Cardiac muscle cell (in vitro differentiated cells and primary cell): ENCODE data around the gene RCSD1. TPM values are rescaled to one million over a fixed set of nuclear protein-coding genes. Genes with fewer than 3 reads are reported as not detected.
"Not testable (repeated sequence)": the region's sequence is repeated elsewhere in the genome, so short reads cannot be mapped to it uniquely, and the experiment has no call there.

Source experiments
- DNase-seq, 2 donors: peaks; one replicate each; pipeline versions ENCODE4 v3.0.0 to v3.0.0-alpha.2; 2010 to 2017; ENCODE audit warnings: low read depth in 1 of 2, low spot score in 1 of 2
- H3K27ac ChIP-seq: fragments of 200-600 bp; sonication (generic); 2 replicates; pipeline ENCODE4 v1.5.1; 2016
- H3K27me3 ChIP-seq: fragments of 200-600 bp; sonication (generic); 2 replicates; pipeline ENCODE4 v1.6.0; 2016; ENCODE audit warnings: control low read depth
- H3K36me3 ChIP-seq: fragments of 200-600 bp; sonication (generic); 2 replicates; pipeline ENCODE4 v1.5.1; 2016; ENCODE audit warnings: control low read depth
- H3K4me1 ChIP-seq: fragments of 200-600 bp; sonication (generic); 2 replicates; pipeline ENCODE4 v1.8.1; 2017; ENCODE audit warnings: low read depth, mild to moderate bottlenecking, mixed run types
- H3K4me3 ChIP-seq: fragments of 200-600 bp; sonication (generic); 2 replicates; pipeline ENCODE4 v1.5.1; 2016; ENCODE audit warnings: mild to moderate bottlenecking
- H3K9me3 ChIP-seq: fragments of 200-600 bp; sonication (generic); 2 replicates; pipeline ENCODE4 v1.5.1; 2017; ENCODE audit warnings: low read depth, mild to moderate bottlenecking, control low read depth
- polyA plus RNA-seq: library from polyadenylated mRNA; unstranded; fragments of >200 nt; fragmentation: Nextera tagmentation; extraction: Ambion mirVana; gene quantifications from 2 replicates; pipeline ENCODE4 v1.2.1, GENCODE V29; 2016
- total RNA-seq: library from RNA; depleted of rRNA; stranded (reverse); fragments of >200 nt; gene quantifications from 2 replicates; pipeline ENCODE4 v1.2.3, GENCODE V29; 2016
- TF ChIP-seq, protein P1 (sequence below): IDR thresholded peaks from 2 replicates; pipeline ENCODE4 v1.5.1; 2012; ENCODE audit warnings: low read depth, mild to moderate bottlenecking, low read length

Gene RCSD1
- total and polyA plus RNA-seq, 2 experiments from 2014 or later, result 77.3 to 317 TPM

DNA sequence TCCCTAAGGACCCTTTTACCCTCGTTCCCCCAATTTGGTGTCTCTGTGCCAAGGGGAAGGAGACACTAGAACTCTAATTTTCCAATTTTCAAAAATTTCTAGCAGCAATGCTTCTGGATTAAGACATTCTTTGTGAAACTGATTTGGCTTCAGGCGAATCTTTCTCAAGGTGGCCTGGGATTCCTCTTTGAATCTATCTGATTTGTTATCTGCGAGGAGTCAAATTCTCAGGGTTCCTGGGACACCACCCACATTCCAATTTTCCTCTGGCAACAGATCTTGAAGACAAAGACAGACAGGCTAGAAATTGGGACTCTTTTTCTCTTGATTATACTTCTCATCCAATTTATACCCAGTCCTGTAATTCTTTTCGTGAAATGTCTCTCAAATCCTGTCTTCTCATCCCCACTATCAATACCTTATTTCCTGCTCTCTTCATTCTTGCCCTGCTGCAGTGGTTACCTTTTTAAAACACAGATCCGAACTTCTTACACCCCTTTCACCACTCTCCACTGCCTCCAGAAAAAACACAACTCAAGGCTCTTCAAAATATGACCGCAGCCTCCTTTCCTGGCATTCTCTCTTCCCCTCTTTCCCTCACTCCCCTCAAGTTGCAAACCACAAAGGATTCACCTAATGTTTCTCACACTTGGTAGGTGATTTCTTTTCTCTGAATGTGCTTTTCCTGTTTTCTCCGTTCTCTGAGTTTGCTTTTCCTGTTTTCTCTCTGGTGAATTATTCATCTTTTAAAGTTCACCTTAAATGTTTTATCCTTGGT, 89.1 kb downstream of the RCSD1 start:
- H3K9me3 ChIP-seq, result no peaks in the 10 kb centered on the region
- no peak overlapping the region for H3K4me3 ChIP-seq
- H3K4me1 ChIP-seq, result peaks cover 21% of the 10 kb centered on the region
- H3K36me3 ChIP-seq, result no peaks in the 10 kb centered on the region
- DNase-seq, result no peak
- H3K27me3 ChIP-seq, result no peaks in the 10 kb centered on the region
- TF ChIP-seq, protein P1, sequence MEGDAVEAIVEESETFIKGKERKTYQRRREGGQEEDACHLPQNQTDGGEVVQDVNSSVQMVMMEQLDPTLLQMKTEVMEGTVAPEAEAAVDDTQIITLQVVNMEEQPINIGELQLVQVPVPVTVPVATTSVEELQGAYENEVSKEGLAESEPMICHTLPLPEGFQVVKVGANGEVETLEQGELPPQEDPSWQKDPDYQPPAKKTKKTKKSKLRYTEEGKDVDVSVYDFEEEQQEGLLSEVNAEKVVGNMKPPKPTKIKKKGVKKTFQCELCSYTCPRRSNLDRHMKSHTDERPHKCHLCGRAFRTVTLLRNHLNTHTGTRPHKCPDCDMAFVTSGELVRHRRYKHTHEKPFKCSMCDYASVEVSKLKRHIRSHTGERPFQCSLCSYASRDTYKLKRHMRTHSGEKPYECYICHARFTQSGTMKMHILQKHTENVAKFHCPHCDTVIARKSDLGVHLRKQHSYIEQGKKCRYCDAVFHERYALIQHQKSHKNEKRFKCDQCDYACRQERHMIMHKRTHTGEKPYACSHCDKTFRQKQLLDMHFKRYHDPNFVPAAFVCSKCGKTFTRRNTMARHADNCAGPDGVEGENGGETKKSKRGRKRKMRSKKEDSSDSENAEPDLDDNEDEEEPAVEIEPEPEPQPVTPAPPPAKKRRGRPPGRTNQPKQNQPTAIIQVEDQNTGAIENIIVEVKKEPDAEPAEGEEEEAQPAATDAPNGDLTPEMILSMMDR, result no peak
- H3K27ac ChIP-seq, result no peak overlapping the region

GRCh38 chr1:167719715-167720421, 89.8 kb downstream of the RCSD1 start:
- not testable (repeated sequence) for H3K36me3 ChIP-seq, DNase-seq, H3K27ac ChIP-seq, H3K4me3 ChIP-seq, H3K27me3 ChIP-seq, H3K9me3 ChIP-seq
- peaks cover 21% of the 10 kb centered on the region for H3K4me1 ChIP-seq

- DNase-seq, result peak; percentile 41 to 65
- H3K36me3 ChIP-seq, result no peaks in the 10 kb centered on the region
- H3K9me3 ChIP-seq, result no peaks in the 10 kb centered on the region
- H3K27ac ChIP-seq, result peak overlapping the region; percentile 82
- peaks cover 24% of the 10 kb centered on the region for H3K4me1 ChIP-seq
- no peaks in the 10 kb centered on the region for H3K27me3 ChIP-seq
- TF ChIP-seq, protein P1, result peak; percentile 50
- H3K4me3 ChIP-seq, result peak overlapping the region; percentile 77
Observed at GRCh38 chr1:167720965-167721616, 91.1 kb downstream of the RCSD1 start.

- peak within 1 kb of the TSS; percentile 77 for H3K4me3 ChIP-seq
- H3K4me1 ChIP-seq, result peaks cover 29% of the 10 kb centered on the region
- DNase-seq, result peak; percentile 93 to 96
- no peaks in the 10 kb centered on the region for H3K36me3 ChIP-seq
- no peaks in the 10 kb centered on the region for H3K9me3 ChIP-seq
- peak within 1 kb of the TSS; percentile 82 for H3K27ac ChIP-seq
- TF ChIP-seq, protein P1, result no peak
- no peaks in the 10 kb centered on the region for H3K27me3 ChIP-seq
Observed at GRCh38 chr1:167721617-167722151, 91.7 kb downstream of the RCSD1 start, which contains the start of gene MPZL1. TSS of gene MPZL1 (plus strand) at chr1:167721982. CDS start at chr1:167722152, 170 bp downstream.

DNA sequence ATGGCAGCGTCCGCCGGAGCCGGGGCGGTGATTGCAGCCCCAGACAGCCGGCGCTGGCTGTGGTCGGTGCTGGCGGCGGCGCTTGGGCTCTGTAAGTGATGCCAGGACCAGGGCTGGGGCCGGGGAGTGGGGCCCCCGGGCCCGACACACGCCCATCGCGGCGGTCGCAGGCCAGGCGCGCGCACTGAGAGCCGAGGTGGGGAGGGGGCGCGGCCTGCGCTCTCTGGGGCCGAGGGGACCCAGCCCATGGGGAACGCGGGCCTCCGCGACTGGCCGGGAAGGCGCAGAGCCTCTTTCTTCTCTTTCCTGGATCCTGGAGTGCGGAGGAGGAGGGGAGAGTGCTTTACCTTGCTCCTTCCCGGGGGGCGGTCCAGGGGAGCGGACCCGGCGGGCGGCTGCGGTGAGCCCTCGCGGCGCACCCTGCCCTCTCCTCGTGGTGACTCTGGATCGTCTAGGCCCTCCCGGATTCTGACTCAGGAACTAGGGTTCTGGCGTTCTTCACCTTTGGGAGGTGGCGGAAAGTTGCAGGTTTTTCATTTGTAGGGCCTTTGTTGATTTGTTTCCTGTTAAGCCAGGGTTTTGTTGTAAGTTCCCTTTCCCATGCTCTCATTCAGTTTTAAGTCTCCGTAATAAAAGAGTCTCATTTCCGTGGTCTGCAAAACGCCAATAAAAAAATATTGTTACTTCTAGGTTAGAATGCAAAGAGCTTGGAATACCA, 92.3 kb downstream of the RCSD1 start:
- peak overlapping the region; percentile 82 for H3K27ac ChIP-seq
- H3K27me3 ChIP-seq, result no peaks in the 10 kb centered on the region
- H3K4me3 ChIP-seq, result peak overlapping the region; percentile 77
- DNase-seq, result peak; percentile 29 to 79
- TF ChIP-seq, protein P1, result no peak
- no peaks in the 10 kb centered on the region for H3K36me3 ChIP-seq
- H3K4me1 ChIP-seq, result peaks cover 29% of the 10 kb centered on the region
- H3K9me3 ChIP-seq, result no peaks in the 10 kb centered on the region
